G401 (cell line): ENCODE measurements around the gene RNF214. TPM values are rescaled to one million over a fixed set of nuclear protein-coding genes. Genes with fewer than 3 reads are reported as not detected.
"Not testable (repeated sequence)": the region's sequence is repeated elsewhere in the genome, so short reads cannot be mapped to it uniquely, and the experiment has no call there.

Experiments
- DNase-seq: peaks from one replicate; pipeline ENCODE4 v3.0.0-alpha.2; 2015; ENCODE audit warnings: low spot score
- in situ Hi-C: cut with HindIII; loops from 2 replicates; pipeline ENCODE4 v1.10.0; 2016; ENCODE audit warnings: low sequenced_read_pairs, mixed read lengths
- total RNA-seq: library from RNA; depleted of rRNA; stranded (reverse); fragments of >200 nt; shearing (Covaris generic); gene quantifications from 2 replicates; pipeline ENCODE4 v1.2.3, GENCODE V29; 2014

The RNF214 gene
- total RNA-seq, 1 experiment from 2014 or later = 5.5 TPM

DNA sequence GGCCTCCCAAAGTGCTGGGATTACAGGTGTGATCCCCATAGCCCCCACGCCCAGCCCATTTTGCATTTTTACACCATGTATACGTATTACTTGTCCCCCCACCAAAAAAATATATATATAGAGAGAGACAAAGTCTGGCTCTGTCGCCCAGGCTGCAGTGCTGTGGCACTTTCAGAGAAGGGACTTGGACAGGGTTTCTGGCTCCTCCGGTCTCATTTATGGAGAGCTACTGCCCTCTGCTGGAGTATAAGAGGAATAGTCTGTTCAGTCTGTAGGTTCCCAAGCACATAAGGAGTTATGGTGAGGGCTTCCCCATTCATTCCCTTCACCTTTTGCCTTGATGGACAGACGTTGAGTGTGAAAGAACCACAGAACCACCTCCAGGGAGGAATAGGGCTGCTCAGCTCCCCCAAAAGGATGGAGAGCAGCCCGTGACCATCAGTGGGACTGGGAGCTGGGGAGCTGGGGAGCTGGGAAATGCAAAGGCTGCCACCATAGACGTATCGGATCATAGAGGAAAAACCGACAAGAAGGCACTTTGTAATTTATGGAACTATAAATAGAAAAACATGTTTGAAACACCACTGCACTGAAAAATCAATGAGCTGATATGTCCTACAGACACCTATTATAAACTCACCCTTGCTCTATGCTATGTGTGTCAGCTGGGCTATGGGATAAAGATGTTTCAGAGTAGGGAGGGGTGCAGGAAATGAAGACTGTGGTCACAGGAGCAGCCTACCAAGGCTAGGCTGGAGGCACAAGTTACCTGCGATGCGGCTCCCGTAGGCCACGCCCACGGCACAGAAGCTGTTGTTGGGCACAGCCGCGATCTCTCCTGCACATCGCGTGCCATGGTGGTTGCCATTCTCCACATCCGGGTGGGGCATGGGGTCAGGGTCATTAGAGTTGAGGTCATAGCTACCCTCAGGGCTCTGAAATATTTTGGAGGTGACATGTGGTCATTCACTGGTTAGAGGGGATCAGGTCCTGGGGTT, 5.8 kb upstream of the RNF214 start:
- in situ Hi-C loops = no loop called here
- peak; percentile 91 for DNase-seq

- no peak for DNase-seq
- in situ Hi-C loops = no loop called here
Observed at GRCh38 chr11:117228091-117228490, 4.4 kb upstream of the RNF214 start.

DNA sequence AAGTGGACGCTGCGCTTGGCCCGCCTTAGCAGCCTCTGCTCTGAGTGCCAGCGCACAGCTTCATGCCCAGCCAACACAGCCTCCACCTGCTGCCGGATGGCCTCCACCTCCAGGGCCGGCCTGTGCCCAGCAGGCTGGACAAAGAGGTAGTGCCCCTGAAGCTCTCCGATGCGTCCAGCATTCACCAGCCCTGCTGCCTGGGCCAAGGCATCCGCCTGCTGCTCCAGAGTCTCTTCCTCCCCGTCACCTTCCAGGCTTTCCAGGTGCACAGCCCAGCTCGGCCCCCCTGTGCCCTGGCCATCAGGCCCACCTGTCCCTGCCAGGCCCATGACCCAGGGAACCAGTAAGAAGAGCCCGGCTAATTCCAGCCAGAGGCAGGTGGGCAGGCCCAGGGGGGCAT, 3.1 kb upstream of the RNF214 start:
- DNase-seq = no peak
- in situ Hi-C loops = no loop called here

DNA sequence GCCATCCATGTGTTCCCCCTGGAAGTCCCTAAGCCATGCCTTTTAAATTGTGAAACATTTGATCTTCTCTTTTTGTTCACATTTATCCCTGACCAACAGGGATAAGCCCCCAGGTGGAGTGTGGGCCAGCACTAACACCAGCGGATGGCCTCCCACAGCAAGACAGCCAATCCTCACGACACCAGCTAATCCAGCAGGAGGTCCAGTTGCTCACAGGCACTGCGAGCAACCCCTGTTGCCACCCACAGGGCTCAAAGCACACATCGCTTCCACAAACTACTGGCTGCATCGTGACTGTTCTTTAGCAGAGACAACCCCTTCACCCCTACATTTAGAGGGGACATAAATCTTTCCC, 2.6 kb upstream of the RNF214 start:
- in situ Hi-C loops = no loop called here

GRCh38 chr11:117230286-117230961, 2.0 kb upstream of the RNF214 start:
- in situ Hi-C loops = no loop called here
- DNase-seq = no peak

More for the DNA sequence above, 2.6 kb upstream of the RNF214 start:
- no peak for DNase-seq

- DNase-seq = peak; percentile 15
- in situ Hi-C loops = no loop called here
Observed at GRCh38 chr11:117230999-117231841, 1.3 kb upstream of the RNF214 start.

DNA sequence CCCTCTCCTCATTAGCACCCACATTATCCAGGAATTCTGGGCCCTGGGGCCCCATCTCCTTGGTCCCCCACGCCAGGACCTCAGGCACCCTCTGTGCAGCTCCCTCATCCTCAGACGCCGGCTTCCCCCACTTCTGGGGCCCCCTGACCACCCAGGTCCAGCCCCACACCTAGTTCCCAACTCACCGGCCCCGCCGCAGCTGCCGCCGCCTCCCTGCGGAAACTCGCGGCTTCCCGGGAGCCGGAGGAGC, 704 bp upstream of the RNF214 start, which contains the start of gene PCSK7:
Gene PCSK7 (minus strand): TSS at position 232 of the 250 bp plus-strand sequence. CDS start 2,229 bp downstream, outside the sequence.
- no peak for DNase-seq
- in situ Hi-C loops = no loop called here

DNA sequence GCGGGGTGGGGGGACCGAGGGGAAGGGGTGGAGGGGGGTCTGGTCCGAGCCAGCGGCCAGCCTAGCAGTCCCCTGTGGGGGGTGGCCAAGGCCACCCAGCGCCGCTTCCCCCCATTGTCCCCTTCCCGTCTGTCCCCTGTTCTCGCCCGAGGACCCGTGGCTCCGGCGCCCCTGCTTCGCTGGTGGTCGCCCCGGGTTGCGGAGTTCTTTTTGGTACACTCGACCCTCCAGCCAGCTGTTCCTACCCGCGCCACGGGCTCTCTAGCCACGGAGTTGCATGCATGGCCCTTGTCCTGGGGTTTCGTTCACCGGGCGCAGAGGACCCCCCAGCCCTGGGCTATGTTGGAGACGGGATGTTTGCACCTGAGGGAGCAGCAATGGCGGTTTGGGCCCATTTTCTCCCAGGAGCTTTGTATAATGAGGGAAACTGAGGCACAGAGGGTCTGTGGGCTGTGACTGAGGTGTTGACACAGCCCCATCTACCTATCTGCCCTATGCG, 489 bp downstream of the RNF214 start:
- DNase-seq = no peak

GRCh38 chr11:117238221-117238620, 5.8 kb downstream of the RNF214 start:
- DNase-seq = no peak
- in situ Hi-C loops = no loop called here

More for the DNA sequence above, 489 bp downstream of the RNF214 start:
- in situ Hi-C loops = no loop called here

GRCh38 chr11:117239295-117239694, 6.8 kb downstream of the RNF214 start:
- no peak for DNase-seq
- in situ Hi-C loops = no loop called here

DNA sequence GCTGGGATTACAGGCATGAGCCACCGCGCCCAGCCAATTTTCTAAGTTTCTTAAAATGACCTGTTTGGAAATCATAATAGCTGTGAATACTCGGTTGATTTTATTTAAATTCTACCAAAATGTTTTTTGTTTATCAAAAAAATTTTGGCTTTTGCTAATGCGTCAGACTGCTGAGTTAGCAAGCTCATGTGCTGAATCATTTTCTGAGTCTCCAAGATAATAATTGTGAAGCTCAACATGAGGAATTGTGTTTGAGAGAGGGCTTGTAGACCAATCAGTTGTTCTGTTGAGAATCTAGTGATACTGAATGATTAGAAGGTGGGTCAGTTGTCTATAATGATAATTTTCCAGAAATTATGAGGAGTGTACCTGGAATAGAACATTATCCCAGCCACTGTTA, 15.9 kb downstream of the RNF214 start:
- in situ Hi-C loops = no loop called here
- DNase-seq = no peak

DNA sequence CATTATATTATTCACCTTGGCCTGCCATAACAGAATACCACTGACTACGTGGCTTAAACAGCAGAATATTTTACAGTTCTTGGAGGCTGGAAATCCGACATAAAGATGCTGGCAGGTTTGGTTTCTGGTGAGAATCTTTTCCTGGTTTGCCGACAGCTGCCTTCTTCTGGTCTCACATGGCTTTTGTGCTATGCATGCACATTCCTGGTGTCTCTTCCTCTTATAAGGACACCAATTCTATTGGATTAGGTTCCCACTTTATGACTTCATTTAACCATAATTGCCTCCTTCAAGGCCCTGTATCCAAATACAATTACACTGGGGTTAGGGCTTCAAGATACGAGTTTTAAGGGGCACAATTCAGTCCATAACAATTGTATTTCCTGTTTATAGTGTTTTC, 17.1 kb downstream of the RNF214 start:
- in situ Hi-C loops = no loop called here
- no peak for DNase-seq

DNA sequence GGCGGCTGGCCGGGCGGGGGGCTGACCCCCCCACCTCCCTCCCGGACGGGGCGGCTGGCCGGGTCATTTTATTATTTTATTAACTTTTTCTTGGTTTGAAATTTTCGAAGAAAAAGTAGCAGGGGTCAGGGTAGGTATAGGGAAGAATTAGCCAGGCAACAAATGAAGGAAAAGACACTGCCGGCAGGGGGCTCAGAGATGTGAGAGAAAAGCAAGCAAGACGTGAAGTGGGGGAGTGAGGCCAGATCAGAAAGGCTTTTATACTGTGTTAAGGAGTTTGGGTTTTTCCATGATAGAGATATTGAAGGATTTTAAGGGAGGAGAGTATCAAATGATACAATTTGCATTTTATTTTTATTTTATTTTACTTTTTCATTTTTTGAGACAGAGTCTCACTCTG, 19.0 kb downstream of the RNF214 start:
- DNase-seq = no peak

DNA sequence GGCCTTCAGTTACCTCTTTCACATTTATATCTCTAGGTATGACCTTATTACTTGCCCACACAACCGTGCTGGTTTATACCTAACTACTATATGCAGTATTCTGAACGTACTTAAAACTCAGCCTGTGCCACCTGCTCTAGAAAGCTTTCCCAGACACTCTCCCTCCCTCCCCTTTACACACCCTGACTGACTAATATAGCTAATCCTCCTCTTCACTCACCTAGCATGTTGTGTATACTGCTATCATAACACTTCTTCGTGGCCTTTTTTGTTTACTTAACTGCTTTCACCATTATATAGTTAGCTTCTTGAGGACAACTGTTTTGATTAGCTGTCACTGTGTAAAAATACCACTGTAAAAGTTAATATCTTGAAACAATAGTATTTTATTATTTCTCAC, 23.5 kb downstream of the RNF214 start:
- in situ Hi-C loops = no loop called here
- no peak for DNase-seq

More for the DNA sequence above, 19.0 kb downstream of the RNF214 start:
- in situ Hi-C loops = no loop called here

DNA sequence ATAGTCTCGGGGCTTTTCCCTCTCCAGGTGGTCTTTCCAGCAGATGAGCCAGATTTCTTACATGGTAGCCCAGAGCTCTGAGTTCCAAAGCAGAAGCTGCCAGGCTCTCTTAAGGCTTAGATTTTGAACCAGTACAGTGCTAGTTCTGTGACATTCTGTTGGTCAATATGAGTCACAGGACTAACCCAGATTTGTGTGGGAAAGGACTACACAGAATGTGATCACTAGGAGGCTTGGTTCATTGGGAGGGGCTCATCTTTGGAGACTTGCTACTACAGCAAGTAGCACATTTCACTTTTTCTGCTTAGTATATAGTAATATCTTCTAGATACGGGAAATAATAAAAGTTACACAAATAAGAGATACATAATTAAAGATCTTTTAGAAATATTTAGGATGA, 24.1 kb downstream of the RNF214 start:
- in situ Hi-C loops = no loop called here

DNA sequence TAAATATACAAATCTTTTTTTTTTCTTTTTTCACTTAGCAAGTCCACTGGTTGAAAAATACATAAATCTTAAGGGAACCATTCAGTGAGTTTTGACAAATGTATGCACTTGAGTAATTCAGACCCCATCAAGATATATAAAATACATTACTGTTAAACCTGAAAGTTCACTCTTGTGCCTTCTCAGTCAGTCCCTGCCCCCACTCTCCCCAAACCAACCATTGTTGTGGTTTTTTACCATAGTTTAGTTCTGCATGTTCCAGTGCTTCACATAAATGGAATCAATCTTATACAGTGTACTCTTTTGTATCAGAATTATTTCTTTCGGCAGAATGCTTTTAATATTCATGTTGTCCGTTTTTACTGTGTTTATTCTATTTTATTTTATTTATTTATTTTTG, 26.1 kb downstream of the RNF214 start:
- no peak for DNase-seq

More for the DNA sequence above, 24.1 kb downstream of the RNF214 start:
- no peak for DNase-seq

GRCh38 chr11:117259417-117259816, 26.9 kb downstream of the RNF214 start:
- no peak for DNase-seq
- in situ Hi-C loops = no loop called here

More for the DNA sequence above, 26.1 kb downstream of the RNF214 start:
- in situ Hi-C loops = no loop called here

DNA sequence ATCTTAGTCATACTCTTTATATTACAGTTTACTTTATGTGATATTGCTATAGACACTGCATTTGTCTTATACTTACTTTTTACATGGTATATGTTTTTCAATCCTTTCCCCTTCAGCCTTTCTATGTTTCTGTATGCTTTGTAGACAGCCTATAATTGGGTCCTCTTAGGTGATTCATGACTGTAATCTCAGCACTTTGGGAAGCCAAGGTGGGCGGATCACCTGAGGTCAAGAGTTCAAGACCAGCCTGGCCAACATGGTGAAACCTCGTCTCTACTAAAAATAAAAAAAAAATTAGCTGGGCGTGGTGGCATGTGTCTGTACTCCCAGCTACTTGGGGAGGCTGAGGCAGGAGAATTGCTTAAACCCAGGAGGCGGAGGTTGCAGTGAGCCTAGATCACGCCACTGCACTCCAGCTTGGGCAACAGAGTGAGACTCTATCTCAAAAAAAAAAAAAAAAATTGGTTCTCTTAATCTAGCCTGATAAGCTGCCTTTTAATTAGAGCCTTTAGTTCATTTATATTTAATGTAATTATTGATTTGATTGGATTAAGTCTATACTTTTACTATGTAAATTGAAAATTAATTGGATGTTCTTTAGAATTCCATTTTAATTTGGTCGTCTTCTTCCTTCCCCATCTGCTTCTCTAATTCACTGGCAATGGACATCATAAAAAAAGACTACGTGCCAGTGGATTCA, 32.3 kb downstream of the RNF214 start:
- DNase-seq, in situ Hi-C loops: not testable (repeated sequence)

- in situ Hi-C loops = no loop called here
- no peak for DNase-seq
Observed at GRCh38 chr11:117265745-117266144, 33.3 kb downstream of the RNF214 start.
